CD1c-positive myeloid dendritic cell (primary cell): ENCODE results near the gene ABCC4.

Experiments used
- DNase-seq: peaks from one replicate; pipeline ENCODE4 v3.0.0-alpha.2; 2016; ENCODE audit errors: extremely low spot score

ABCC4 gene

DNA sequence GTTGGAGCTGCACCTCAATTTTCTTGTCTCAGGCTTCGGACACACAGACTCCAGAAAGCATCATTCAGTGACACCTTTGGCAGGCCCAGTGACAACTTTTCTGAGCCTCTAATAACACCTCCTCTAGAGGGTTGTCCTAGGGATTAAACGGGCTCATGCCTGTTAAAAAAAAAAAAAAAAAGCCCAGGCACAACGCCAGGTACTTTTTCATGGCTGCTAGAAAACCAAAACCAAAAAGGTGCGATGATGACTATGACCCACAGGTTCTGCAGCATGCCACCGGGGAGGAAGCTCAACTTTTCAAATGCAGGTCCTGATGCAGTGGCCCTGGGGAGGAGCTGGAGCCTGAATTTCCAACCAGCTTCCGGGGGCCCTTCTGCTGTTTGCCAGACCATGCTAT lies 184.2 kb downstream of the ABCC4 start:
- no peak for DNase-seq

- no peak for DNase-seq
These were observed 185.7 kb downstream of the ABCC4 start for GRCh38 chr13:95115525-95115924.

DNA sequence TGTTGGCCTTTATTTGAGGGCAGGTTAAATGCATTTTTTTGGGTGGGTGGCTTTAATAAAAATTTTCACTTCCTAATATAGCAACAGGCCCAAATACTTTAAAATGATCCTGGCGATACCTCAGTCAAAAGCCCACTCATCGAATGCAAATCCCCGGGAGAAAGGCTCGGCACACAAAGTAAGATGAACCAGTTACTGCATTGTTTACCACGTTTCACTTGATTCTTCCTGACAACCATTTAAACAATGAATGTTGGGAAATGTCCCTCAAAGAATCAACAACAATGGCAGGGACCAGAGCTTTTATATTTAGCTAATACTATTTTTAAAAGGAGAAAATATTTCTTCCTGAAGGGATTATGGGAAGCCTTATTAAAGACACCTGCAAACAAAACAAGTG lies 187.7 kb downstream of the ABCC4 start:
- no peak for DNase-seq

- DNase-seq: no peak
These were observed 188.4 kb downstream of the ABCC4 start for GRCh38 chr13:95112883-95113282.

GRCh38 chr13:95111608-95112007 lies 189.6 kb downstream of the ABCC4 start:
- no peak for DNase-seq

GRCh38 chr13:95106562-95106961 lies 194.7 kb downstream of the ABCC4 start:
- DNase-seq: no peak

- DNase-seq: no peak
These were observed 200.5 kb downstream of the ABCC4 start for GRCh38 chr13:95100525-95101433.

DNA sequence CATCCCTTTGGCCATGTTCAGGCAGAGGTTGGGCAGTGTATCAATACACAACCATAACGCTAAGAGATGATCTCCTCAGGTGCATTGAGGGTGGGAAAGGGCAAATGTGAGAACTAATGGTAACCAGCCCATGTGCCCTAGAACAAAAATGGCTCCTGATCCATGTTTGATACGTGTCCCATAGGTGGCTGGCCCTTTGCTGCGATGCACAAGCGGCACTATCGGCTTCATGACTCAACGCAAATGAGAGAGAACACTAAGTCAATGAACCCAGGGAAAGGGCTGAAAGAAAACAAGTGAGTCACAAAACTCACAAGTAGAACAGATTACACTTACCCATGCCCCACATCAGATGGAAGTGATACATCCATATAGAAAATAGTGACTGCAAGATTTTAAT lies 201.7 kb downstream of the ABCC4 start:
- no peak for DNase-seq

DNA sequence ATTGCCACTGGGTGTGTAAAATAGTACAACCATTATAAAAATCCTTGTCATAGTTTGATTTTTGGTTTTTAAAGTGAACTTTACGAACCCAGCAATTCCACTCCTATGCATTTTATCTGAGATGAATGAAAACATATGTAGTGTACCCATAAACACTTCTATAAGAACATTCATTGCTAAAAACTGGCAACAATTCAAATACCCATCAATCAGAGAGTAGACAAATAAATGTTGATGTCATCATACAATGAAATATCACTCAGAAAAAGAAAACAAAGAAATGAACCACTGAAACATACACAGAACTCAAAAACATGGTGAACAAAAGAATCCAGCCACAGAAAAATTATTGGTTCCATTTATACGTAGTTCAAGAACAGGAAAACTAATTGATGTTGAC lies 202.3 kb downstream of the ABCC4 start:
- DNase-seq: no peak

DNA sequence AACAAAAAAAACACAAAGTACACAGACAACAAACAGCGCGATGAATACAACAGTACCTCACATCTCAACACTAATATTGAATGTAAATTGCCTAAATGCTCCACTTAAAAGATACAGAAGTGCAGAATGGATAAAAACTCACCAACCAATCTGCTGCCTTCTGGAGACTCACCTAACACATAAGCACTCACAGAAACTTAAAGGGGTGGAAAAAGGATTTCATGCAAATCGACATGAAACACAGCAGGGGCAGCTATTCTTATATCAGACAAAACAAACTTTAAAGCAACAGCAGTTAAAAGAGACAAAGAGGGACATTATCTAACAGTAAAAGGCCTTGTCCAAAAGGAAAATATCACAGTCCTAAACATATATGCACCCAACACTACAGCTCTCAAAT lies 209.5 kb downstream of the ABCC4 start:
- DNase-seq: no peak

GRCh38 chr13:95087746-95088305 lies 213.4 kb downstream of the ABCC4 start:
- no peak for DNase-seq

DNA sequence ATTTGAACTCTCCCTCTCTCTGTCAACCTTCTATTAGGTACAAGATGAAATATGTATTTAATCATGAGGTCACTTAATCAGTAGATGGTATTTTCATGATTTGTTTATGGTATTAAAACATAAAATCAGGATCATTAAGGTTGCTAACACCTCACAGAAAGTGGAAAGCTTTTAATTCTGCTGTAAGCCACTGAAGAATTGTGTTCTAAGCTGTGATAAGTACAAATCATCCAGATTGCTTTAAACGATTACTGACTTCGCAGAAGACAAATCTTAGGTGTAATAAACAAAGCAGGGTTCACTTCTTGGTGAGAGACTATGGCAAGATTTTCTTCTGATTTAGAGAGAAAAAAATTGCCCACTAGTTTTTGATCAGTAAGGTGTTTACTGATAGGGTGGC lies 214.5 kb downstream of the ABCC4 start:
- DNase-seq: no peak

DNA sequence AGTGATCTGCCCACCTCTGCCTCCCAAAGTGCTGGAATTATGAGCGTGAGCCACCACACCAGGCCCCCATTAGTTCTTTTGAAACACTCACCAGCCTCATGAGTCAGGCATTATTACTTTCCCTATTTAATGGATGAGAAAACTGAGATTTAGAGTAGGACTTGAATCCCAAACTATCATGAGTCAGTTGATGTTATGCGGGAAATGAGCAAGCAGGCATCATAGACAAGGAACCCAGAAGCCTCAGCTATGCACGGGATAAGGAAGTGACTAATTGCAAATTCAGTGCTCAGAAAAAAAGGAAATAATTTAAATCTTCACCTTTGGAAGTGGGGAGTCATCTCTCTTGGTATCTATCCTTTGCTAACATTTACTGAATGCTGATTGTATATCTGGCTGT lies 217.5 kb downstream of the ABCC4 start:
- peak; percentile 17 for DNase-seq

DNA sequence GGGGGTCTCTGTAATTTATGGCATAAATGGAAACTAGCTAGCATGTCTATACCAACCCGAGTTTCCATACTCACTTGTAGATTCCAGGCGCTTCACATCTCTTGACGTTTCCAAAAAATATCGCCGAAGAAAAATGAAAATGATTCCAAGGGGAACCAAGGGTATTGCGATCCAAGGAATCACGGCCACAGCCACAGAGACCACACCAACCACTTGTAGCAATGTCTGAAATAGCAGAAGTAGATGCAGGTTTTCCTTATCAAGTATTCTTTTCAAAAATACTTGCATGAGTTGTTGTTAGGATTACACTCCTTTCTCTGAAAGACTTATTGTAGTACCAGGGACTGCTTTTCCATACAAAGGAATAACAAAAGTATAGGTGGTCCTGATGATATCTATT lies 218.2 kb downstream of the ABCC4 start:
- no peak for DNase-seq

DNA sequence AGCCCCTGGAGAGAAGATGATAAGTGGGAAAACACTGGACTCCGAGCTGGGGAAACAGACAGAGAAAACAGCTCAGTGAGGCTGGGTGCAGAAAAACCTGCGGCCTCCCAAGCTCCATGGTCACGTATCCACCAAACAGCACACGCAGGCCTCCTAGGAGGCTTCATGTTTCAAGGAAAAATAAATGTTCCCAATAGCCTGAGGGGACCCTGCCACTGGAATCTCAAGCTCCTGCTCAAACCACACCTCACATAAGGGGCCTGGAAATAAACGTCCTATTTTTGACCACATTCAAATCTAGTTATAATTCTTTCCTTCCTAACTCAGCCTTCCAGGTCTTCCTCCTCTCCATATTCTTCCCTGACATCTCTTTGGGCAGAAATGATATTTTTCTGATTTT lies 225.7 kb downstream of the ABCC4 start:
- no peak for DNase-seq

DNA sequence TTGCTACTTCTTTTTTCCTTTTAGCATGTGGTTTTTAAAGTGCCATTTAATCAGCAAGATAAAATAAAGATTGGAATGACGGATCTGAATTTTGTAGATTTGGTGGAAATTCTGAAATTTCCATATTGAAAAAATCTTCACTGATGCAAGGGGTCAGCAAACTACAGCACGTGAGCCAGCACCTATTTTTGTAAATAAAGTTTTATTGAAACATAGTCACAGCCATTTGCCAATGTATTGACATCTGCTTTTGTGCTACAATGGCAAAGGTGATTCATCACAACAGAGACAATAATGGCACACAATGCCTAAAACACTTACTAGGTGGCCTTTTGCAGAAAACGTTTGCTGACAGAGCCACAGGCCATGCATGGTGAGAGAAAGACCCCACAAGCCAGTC lies 226.4 kb downstream of the ABCC4 start:
- no peak for DNase-seq

GRCh38 chr13:95073747-95074311 lies 227.4 kb downstream of the ABCC4 start:
- no peak for DNase-seq

- no peak for DNase-seq
These were observed 233.9 kb downstream of the ABCC4 start for GRCh38 chr13:95067303-95067702.

- no peak for DNase-seq
These were observed 241.2 kb downstream of the ABCC4 start for GRCh38 chr13:95060014-95060519.

- DNase-seq: no peak
These were observed 241.9 kb downstream of the ABCC4 start for GRCh38 chr13:95059306-95059705.

DNA sequence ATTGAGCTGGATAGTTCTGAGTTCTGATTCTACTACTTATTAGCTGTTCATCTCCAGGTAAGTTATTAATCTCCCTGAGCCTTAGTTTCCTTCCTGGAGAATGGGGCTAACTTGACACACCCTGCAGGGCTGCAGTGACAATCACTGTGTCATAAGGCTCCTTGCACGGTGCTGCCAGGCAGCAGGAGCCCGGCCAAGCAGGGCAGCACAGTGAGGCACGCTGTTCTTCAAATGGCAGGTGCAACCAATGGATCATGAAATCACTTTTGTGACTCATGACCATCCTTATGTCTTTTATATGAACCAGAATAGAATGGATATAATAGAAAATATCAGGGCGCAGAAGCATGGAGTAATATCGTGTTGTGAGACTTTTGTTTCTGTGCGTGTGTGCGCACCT lies 242.6 kb downstream of the ABCC4 start:
- no peak for DNase-seq

DNA sequence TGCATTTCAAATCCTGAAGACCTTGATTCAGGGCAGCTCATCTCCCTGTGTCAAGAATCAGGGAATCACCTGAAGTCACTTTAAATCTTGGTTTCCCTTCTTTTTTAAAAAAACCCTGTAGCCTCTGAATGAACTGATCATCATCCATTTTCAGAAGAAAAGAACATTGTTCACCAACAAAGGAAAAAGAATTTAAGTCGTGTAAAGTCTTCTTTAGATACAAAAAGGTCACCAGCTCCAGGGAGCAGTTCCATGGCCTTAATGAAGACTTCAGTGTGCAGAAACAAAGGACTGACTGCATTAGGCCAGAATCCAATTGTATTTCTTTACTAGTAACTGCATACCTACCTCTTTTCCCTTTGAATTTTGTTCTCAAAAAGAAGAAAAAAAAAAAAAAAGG lies 245.0 kb downstream of the ABCC4 start:
- no peak for DNase-seq
